NOMO-1 (cell line): ENCODE data around the gene CFAP46.
"Not testable (repeated sequence)": the region's sequence is repeated elsewhere in the genome, so short reads cannot be mapped to it uniquely, and the experiment has no call there.

ENCODE experiments used
- DNase-seq, 2 experiments: peaks; one replicate each; lab custom pipeline; 2025; ENCODE audit not compliant: unreplicated experiment in 2 of 2; lab: John Stamatoyannopoulos, UW

Gene CFAP46

GRCh38 chr10:132783940-132784865 lies 158.2 kb downstream of the CFAP46 start:
- DNase-seq = no peak

DNA sequence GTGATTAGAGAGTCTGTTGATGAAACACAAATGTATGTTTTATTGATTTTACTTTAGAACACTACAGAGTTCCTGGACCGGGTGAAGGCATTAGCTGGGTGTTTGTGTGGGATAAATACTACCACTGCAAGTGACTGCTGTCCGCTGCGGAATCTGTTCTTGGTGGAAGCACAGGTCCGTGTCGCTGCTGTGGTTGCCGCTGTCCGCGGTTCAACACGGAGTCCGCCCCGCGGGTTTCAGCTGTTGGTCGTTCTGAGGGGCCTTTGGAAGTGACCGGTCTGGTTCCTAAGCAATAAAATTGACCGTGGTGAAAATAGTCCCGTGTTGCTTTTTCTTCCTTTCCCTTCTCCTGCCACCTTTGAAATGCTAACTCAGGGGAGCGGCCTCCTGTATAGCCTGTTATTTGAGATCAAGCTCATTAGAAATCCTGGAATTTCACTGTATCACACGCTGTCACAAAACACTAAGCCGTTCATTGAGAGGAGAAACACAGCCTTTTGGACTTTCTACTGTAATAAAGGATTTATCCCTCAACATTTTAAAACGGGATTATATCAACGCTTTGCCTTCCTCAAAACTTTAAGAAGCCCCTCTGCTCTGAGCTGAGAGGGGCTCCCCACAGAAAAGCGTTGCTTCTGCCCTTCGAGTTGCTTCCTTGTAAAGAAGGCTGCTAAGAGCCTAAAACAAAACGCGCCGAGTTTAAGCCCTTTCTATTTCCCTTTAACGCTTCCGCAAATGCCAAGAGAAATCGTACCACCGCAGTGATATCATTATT lies 159.0 kb downstream of the CFAP46 start:
- DNase-seq = no peak

- DNase-seq = no peak
Measured at GRCh38 chr10:132781556-132781955, 160.8 kb downstream of the CFAP46 start.

DNA sequence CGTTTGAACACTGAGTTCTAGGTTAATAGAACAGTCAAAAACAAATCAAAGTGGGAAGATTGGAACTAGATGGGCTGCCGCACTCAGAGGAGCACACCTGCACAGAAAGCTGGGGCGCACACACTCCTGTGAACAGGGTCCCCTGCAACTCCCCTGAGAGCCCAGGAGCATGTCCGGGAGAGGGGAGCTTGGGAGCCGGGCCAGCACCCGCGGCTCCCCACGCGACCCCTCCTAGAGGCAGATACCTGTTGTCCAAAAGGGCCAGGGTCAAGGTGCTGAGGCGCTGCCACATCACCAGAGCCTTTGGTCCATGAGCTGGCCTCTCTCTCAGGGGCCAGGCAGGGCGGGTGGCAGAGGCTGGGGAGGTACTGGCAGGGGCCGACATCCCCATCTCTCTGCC lies 162.0 kb downstream of the CFAP46 start:
- DNase-seq = no peak

DNA sequence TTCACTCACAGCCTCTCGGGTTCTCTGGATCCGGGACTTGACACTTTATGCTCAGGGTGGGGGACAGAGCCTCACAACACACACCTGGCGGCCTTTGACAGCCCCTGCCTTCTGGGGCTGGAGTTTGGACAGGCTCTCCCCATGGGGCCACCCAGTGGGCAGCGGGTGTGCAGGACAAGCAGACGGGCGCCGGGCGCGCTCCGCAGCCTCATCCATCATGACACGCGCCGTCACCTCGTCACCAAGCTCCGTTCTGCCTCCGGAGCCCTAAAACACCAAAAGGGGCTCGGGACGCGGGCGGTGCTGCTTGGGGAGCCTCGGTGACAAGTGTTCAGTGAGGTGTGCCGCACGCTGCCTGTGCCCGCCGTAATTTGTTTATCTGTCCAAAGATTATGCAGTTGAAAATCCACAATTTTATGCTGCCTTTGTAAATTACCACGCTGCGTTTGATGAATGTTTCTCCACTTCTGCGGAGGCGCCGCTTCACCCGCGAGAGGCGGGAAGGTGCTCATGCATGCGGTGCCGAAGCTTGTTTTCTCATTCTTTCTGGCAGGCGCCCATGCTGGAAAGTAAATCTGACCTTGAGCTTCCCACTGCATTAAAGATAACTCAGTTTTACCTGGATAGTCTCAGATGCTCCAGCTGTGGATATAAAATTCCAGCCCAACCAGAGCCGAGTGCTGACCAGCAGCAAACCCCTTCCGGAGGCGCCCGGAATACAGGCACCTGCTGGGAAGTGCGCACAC lies 162.6 kb downstream of the CFAP46 start:
- DNase-seq = no peak

DNA sequence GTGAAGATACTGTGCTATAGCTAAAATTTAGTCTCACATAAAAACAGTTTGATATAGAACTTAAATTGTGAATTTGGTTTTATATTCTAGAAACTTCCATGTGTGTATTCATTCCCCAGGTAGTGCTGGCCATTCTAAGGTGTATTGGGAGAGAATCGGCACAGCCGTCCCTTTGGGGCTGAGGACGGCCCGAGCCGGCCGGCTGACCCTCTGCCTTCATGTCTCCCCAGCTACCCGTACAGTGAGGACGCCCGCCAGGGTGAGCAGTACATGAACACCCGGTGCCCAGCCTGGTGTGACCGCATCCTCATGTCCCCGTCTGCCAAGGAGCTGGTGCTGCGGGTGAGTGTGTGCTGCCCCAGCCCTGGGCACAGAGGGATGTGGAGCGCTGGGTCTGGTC lies 164.9 kb downstream of the CFAP46 start:
- DNase-seq = no peak

- no peak for DNase-seq
Measured at GRCh38 chr10:132776821-132777220, 165.5 kb downstream of the CFAP46 start.

GRCh38 chr10:132776186-132776585 lies 166.2 kb downstream of the CFAP46 start:
- DNase-seq = no peak

GRCh38 chr10:132774902-132775863 lies 167.2 kb downstream of the CFAP46 start:
- no peak for DNase-seq

GRCh38 chr10:132774181-132774901 lies 168.0 kb downstream of the CFAP46 start:
- DNase-seq = no peak

GRCh38 chr10:132772816-132773215 lies 169.6 kb downstream of the CFAP46 start:
- not testable (repeated sequence) for DNase-seq

DNA sequence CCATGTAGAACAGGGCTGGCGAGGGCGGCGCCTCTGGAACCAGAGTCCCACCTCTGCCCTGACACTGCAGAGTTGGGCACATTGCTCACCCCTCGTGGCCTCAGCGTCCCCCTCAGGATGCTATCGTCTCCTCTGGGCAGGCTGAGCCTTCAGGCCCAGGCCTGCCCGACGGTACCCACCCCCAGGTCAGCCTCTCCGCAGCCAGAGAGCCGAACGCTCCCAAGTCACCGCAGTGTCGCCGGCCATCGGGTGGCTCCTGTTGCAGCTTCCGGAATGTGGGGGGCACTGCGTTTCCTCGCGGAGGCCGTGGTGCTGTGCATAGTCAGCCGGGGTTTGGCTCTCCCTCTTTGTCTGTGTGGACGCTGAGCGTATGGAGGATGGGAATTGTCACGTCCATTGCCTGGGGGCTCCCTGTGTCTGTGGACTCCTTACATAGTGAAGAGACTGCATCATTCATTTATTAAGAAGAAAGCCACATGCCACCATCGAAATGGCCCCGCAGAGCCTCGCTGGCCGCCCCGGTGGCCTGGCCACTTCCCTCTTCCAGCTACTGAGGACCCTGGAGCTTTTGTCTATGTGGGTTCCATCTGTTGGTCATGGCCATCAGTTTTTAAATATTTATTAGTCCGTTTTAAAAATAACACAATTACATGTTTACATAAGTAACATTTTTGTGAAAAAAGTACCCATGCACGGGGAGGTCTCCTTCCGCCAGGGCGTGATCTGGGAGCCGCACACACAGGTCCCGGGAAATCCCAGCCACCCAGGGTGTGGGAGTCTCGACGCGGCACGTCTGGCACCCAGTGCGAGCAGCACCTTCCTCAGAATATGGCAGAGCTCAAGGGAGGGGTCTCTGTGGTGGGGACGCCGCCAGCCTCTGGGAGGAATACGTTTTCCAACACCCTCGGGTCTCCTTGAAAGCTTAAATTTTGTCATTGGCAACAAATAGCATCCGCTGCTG lies 172.0 kb downstream of the CFAP46 start:
- DNase-seq = no peak

GRCh38 chr10:132768346-132769248 lies 173.8 kb downstream of the CFAP46 start:
- DNase-seq = no peak

DNA sequence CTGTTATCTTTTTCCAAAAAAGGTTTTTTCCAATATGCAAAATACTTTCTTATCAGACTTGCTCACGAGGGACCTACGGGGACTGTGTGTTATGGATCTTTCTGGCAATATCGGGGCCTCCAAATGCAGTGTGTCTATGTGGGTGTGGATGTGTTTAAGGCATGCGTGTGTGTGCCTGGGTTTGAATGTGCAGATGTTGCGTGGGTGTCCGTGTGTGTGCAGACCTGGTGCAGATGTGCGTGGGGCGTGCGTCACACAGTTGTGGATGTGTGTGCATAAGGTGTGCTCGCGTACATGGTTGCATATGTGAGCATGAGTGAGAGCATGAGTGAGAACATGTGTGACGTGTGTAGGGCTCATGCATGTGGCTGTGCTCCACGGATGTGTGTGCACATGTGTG lies 176.1 kb downstream of the CFAP46 start:
- no peak for DNase-seq

DNA sequence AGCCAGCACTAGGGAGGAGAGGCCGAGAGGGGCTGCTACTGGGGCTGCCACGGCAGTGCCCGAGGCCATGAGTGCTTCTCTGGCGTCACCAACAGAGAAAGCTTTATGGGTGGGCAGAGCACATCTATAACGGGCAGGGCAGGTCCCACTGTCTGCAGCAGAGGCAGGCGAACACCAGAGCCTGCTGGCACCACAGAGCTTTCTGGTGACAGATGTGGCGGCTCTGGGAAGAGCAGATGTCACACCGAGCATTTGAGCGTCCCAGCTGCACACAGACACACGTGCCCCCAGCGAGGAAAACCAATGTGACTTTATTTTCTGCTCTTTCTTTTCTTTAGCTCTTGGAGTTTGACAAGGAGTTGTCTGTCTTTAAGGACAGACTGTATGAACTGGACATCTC lies 176.9 kb downstream of the CFAP46 start:
- no peak for DNase-seq

DNA sequence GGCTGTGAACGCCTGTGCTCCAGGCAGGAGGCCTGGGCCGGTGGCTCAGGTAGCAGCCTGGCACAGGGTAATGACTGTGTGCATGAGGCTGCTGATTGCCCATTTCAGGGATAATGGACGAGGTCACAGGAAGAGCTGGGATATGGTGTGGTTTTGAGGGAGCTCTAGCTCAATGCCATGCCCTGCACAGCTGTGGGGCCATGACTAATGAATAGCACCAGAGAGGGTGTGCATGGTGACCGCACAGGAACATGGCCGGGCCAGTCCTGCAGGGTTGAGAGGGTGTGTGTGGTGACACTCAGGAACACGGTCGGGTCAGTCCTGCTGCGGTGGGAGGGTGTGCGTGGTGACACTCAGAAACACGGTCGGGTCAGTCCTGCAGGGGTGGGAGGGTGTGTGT lies 178.3 kb downstream of the CFAP46 start:
- no peak for DNase-seq

GRCh38 chr10:132763545-132763944 lies 178.8 kb downstream of the CFAP46 start:
- no peak for DNase-seq
